Rectal smooth muscle tissue (tissue), 1 donor: ENCODE results near the gene MTARC1.
A peak's percentile ranks its signal among the peaks of the same experiment; 100 is the strongest.

ENCODE experiments used
- H3K27ac ChIP-seq: one replicate; pipeline ENCODE4 v1.7.0; 2013; ENCODE audit warnings: low read depth, low read length, inconsistent platforms
- H3K27me3 ChIP-seq: one replicate; pipeline ENCODE4 v1.7.0; 2013; ENCODE audit warnings: low read length; ENCODE audit not compliant: control insufficient read depth, insufficient read depth
- H3K36me3 ChIP-seq: one replicate; pipeline ENCODE4 v1.7.0; 2013; ENCODE audit warnings: low read length; ENCODE audit not compliant: control insufficient read depth, insufficient read depth
- H3K4me1 ChIP-seq: one replicate; pipeline ENCODE4 v1.7.0; 2013; ENCODE audit warnings: low read length; ENCODE audit not compliant: control insufficient read depth, insufficient read depth
- H3K4me3 ChIP-seq: one replicate; pipeline ENCODE4 v1.7.0; 2013; ENCODE audit warnings: low read length
- H3K9ac ChIP-seq: one replicate; pipeline ENCODE4 v1.7.0; 2013; ENCODE audit warnings: low read length

The MTARC1 gene

GRCh38 chr1:220797553-220797952 is 10.8 kb downstream of the MTARC1 start:
- no peaks in the 10 kb centered on the region for H3K36me3 ChIP-seq
- no peak overlapping the region for H3K9ac ChIP-seq
- peaks cover under 1% of the 10 kb centered on the region for H3K4me1 ChIP-seq
- no peak overlapping the region for H3K4me3 ChIP-seq
- H3K27me3 ChIP-seq = no peaks in the 10 kb centered on the region
- H3K27ac ChIP-seq = no peak overlapping the region

- Histone ChIP-seq H3K4me1 (peaks cover 4% of the 10 kb centered on the region), H3K27ac (no peak overlapping the region), H3K36me3 (no peaks in the 10 kb centered on the region), H3K27me3 (no peaks in the 10 kb centered on the region), H3K9ac (no peak overlapping the region), H3K4me3 (no peak overlapping the region)
These were observed 11.6 kb downstream of the MTARC1 start for GRCh38 chr1:220798338-220798737.

GRCh38 chr1:220800262-220800661 is 13.5 kb downstream of the MTARC1 start:
- H3K36me3 ChIP-seq = peaks cover 3% of the 10 kb centered on the region
- peaks cover 14% of the 10 kb centered on the region for H3K4me1 ChIP-seq
- no peak overlapping the region for H3K4me3 ChIP-seq
- no peaks in the 10 kb centered on the region for H3K27me3 ChIP-seq
- no peak overlapping the region for H3K27ac ChIP-seq
- no peak overlapping the region for H3K9ac ChIP-seq

- H3K4me3 ChIP-seq = no peak overlapping the region
- no peak overlapping the region for H3K9ac ChIP-seq
- peak overlapping the region; percentile 79 for H3K27ac ChIP-seq
These were observed 16.9 kb downstream of the MTARC1 start for GRCh38 chr1:220803401-220804201.

GRCh38 chr1:220804202-220804586 is 17.5 kb downstream of the MTARC1 start:
- H3K36me3 ChIP-seq = peaks cover 3% of the 10 kb centered on the region
- peak overlapping the region; percentile 79 for H3K27ac ChIP-seq
- H3K4me1 ChIP-seq = peaks cover 23% of the 10 kb centered on the region
- no peak overlapping the region for H3K4me3 ChIP-seq
- no peak overlapping the region for H3K9ac ChIP-seq
- H3K27me3 ChIP-seq = no peaks in the 10 kb centered on the region

More at GRCh38 chr1:220803401-220804201, 16.9 kb downstream of the MTARC1 start:
- Histone ChIP-seq H3K27me3 (no peaks in the 10 kb centered on the region), H3K4me1 (peaks cover 17% of the 10 kb centered on the region), H3K36me3 (peaks cover 3% of the 10 kb centered on the region)

GRCh38 chr1:220806408-220806807 is 19.7 kb downstream of the MTARC1 start:
- Histone ChIP-seq H3K27me3 (no peaks in the 10 kb centered on the region), H3K4me1 (peaks cover 28% of the 10 kb centered on the region), H3K36me3 (peaks cover 3% of the 10 kb centered on the region), H3K9ac (no peak overlapping the region), H3K4me3 (no peak overlapping the region), H3K27ac (no peak overlapping the region)

GRCh38 chr1:220807726-220808125 is 21.0 kb downstream of the MTARC1 start:
- Histone ChIP-seq H3K9ac (no peak overlapping the region), H3K27ac (no peak overlapping the region), H3K4me1 (peaks cover 26% of the 10 kb centered on the region), H3K27me3 (no peaks in the 10 kb centered on the region), H3K4me3 (no peak overlapping the region), H3K36me3 (peaks cover 3% of the 10 kb centered on the region)

- Histone ChIP-seq H3K27ac (peak overlapping the region; percentile 57), H3K27me3 (no peaks in the 10 kb centered on the region), H3K36me3 (peaks cover 6% of the 10 kb centered on the region), H3K9ac (no peak overlapping the region), H3K4me1 (peaks cover 22% of the 10 kb centered on the region), H3K4me3 (no peak overlapping the region)
These were observed 21.9 kb downstream of the MTARC1 start for GRCh38 chr1:220808345-220809186.

- peak overlapping the region; percentile 57 for H3K27ac ChIP-seq
- H3K9ac ChIP-seq = no peak overlapping the region
- peaks cover 18% of the 10 kb centered on the region for H3K4me1 ChIP-seq
- peaks cover 6% of the 10 kb centered on the region for H3K36me3 ChIP-seq
- H3K27me3 ChIP-seq = no peaks in the 10 kb centered on the region
- H3K4me3 ChIP-seq = no peak overlapping the region
These were observed 22.5 kb downstream of the MTARC1 start for GRCh38 chr1:220809187-220809550.

- Histone ChIP-seq H3K4me1 (peaks cover 21% of the 10 kb centered on the region), H3K36me3 (peaks cover 6% of the 10 kb centered on the region), H3K27ac (no peak overlapping the region), H3K27me3 (no peaks in the 10 kb centered on the region), H3K4me3 (no peak overlapping the region), H3K9ac (no peak overlapping the region)
These were observed 23.0 kb downstream of the MTARC1 start for GRCh38 chr1:220809704-220810103.

GRCh38 chr1:220810179-220810653 is 23.5 kb downstream of the MTARC1 start:
- Histone ChIP-seq H3K4me1 (peaks cover 24% of the 10 kb centered on the region), H3K36me3 (peaks cover 4% of the 10 kb centered on the region), H3K9ac (no peak overlapping the region), H3K27me3 (no peaks in the 10 kb centered on the region), H3K4me3 (peak overlapping the region; percentile 37), H3K27ac (peak overlapping the region; percentile 55)

- Histone ChIP-seq H3K9ac (no peak overlapping the region), H3K36me3 (peaks cover 4% of the 10 kb centered on the region), H3K4me3 (no peak overlapping the region), H3K27ac (no peak overlapping the region), H3K27me3 (no peaks in the 10 kb centered on the region), H3K4me1 (peaks cover 31% of the 10 kb centered on the region)
These were observed 24.2 kb downstream of the MTARC1 start for GRCh38 chr1:220810963-220811362.
